Lung (tissue), 12 donors: ENCODE data around the gene RAB33A. TPM values are rescaled to one million over a fixed set of nuclear protein-coding genes. Genes with fewer than 3 reads are reported as not detected.

Experiments
- ATAC-seq: fragments of 200-7000 bp; cut with Tn5 transposase; one replicate; pipeline ENCODE4 v1.9.1; 2020; ENCODE audit warnings: moderate number of reproducible peaks; ENCODE audit not compliant: insufficient read depth, low FRiP score
- DNase-seq, 3 donors: peaks; one replicate each; pipeline ENCODE4 v3.0.0-alpha.2; 2013 to 2017
- H3K27ac ChIP-seq, 2 donors: one replicate each; pipeline ENCODE4 v1.5.1; 2013; ENCODE audit warnings: mild to moderate bottlenecking in 2 of 2, moderate library complexity in 2 of 2, control low read depth in 1 of 2, inconsistent platforms in 1 of 2, low read depth in 1 of 2, low read length in 1 of 2
- H3K27me3 ChIP-seq, 3 donors: one replicate each; pipeline ENCODE4 v1.5.1; 2013; ENCODE audit warnings: low read length in 2 of 3; ENCODE audit not compliant: control insufficient read depth in 3 of 3, insufficient read depth in 3 of 3
- H3K36me3 ChIP-seq, 4 donors: one replicate each; pipeline ENCODE4 v1.5.1; 2013; ENCODE audit warnings: low read length in 4 of 4, mild to moderate bottlenecking in 1 of 4, moderate library complexity in 1 of 4; ENCODE audit not compliant: control insufficient read depth in 4 of 4, insufficient read depth in 4 of 4
- H3K4me1 ChIP-seq, 5 donors: one replicate each; pipeline ENCODE4 v1.5.1; 2013; ENCODE audit warnings: low read length in 5 of 5, mild to moderate bottlenecking in 2 of 5, moderate library complexity in 1 of 5; ENCODE audit not compliant: control insufficient read depth in 5 of 5, insufficient read depth in 5 of 5
- H3K4me3 ChIP-seq: one replicate; pipeline ENCODE4 v1.5.1; 2013; ENCODE audit warnings: mild to moderate bottlenecking, control low read depth, moderate library complexity
- H3K9ac ChIP-seq, 2 donors: one replicate each; pipeline ENCODE4 v1.5.1; 2013; ENCODE audit warnings: low read length in 2 of 2, control low read depth in 1 of 2; ENCODE audit not compliant: insufficient read depth in 1 of 2
- H3K9me3 ChIP-seq, 4 donors: one replicate each; pipeline ENCODE4 v1.5.1; 2013; ENCODE audit warnings: low read length in 3 of 4, mild to moderate bottlenecking in 1 of 4, moderate library complexity in 1 of 4; ENCODE audit not compliant: control insufficient read depth in 4 of 4, insufficient read depth in 3 of 4
- CTCF ChIP-seq: IDR thresholded peaks from 2 replicates; pipeline ENCODE4 v1.5.1; 2012; ENCODE audit warnings: mild to moderate bottlenecking; ENCODE audit errors: control extremely low read depth, extremely low read depth
- WGBS, 2 donors: extraction: QIAGEN DNeasy Blood & Tissue Kit; methylation state at CpG; one replicate each; pipeline ENCODE4 v1.1.7; 2013; 5-methylcytosine and 5-hydroxymethylcytosine counted together
- polyA plus RNA-seq, 2 donors: library from polyadenylated mRNA; stranded (reverse); fragments of 200-250 nt; gene quantifications; one replicate each; pipeline ENCODE4 v1.2.1, GENCODE V29; 2013
- total RNA-seq, 2 donors: library from RNA; depleted of rRNA in 1 of 2; stranded (reverse); fragments of >200 nt in 1 of 2; gene quantifications; one replicate each; pipeline ENCODE4 v1.2.1, GENCODE V29; 2014 to 2021
- donor health status: control.
- donor health status: control.
- donor health status: Bipolar disorder and iron deficiency.
- donor health status: healthy.
- donor health status: DM: yes; HTN: yes; CAD: no.

RAB33A gene
- total and polyA plus RNA-seq, 4 donors: 0.37 to 10.0 (median 1.4) TPM

GRCh38 chrX:130211415-130212186 is 39.8 kb downstream of the RAB33A start:
- H3K9ac ChIP-seq: no peak overlapping the region
- no peak for DNase-seq
- 73 to 92% methylated on average over 4 of the region's 4 CpGs for WGBS, 2 donors
- H3K27ac ChIP-seq: no peak overlapping the region
- TF ChIP-seq CTCF: no peak
- ATAC-seq: no peak
- H3K4me3 ChIP-seq: no peak overlapping the region
- H3K36me3 ChIP-seq: peaks cover 0 to 4% (median 2%) of the 10 kb centered on the region in 4 donors
- H3K4me1 ChIP-seq: no peaks in the 10 kb centered on the region
- H3K27me3 ChIP-seq: no peaks in the 10 kb centered on the region
- H3K9me3 ChIP-seq: no peaks in the 10 kb centered on the region

- peaks cover 0 to 4% (median 3%) of the 10 kb centered on the region in 4 donors for H3K36me3 ChIP-seq
- no peak overlapping the region for H3K9ac ChIP-seq
- no peak overlapping the region for H3K4me3 ChIP-seq
- DNase-seq (no peak), ATAC-seq (no peak)
- H3K27me3 ChIP-seq: no peaks in the 10 kb centered on the region
- H3K27ac ChIP-seq: no peak overlapping the region
- H3K4me1 ChIP-seq: no peaks in the 10 kb centered on the region
- 61 to 92% methylated on average over 1 of the region's 1 CpG for WGBS, 2 donors
- TF ChIP-seq CTCF: no peak
- H3K9me3 ChIP-seq: no peaks in the 10 kb centered on the region
Measured at GRCh38 chrX:130212371-130212770, 40.6 kb downstream of the RAB33A start.

GRCh38 chrX:130213376-130213775 is 41.6 kb downstream of the RAB33A start:
- no peak for ATAC-seq
- no peak for DNase-seq
- no peak overlapping the region for H3K27ac ChIP-seq
- H3K4me1 ChIP-seq: no peaks in the 10 kb centered on the region
- no peak overlapping the region for H3K4me3 ChIP-seq
- no peaks in the 10 kb centered on the region for H3K27me3 ChIP-seq
- no peaks in the 10 kb centered on the region for H3K9me3 ChIP-seq
- no peak for TF ChIP-seq CTCF
- 86 to 100% methylated on average over 2 of the region's 2 CpGs for WGBS, 2 donors
- H3K36me3 ChIP-seq: peaks cover 0 to 4% (median 3%) of the 10 kb centered on the region in 4 donors
- H3K9ac ChIP-seq: no peak overlapping the region

- Histone ChIP-seq H3K27ac (no peak overlapping the region), H3K9ac (no peak overlapping the region), H3K4me1 (no peaks in the 10 kb centered on the region), H3K9me3 (no peaks in the 10 kb centered on the region), H3K4me3 (no peak overlapping the region), H3K36me3 (peaks cover 0 to 4% (median 2%) of the 10 kb centered on the region in 4 donors), H3K27me3 (no peaks in the 10 kb centered on the region)
- DNase-seq: no peak
- no peak for ATAC-seq
- no peak for TF ChIP-seq CTCF
- WGBS, 2 donors: 75 to 89% methylated on average over 4 of the region's 4 CpGs
Measured at GRCh38 chrX:130216320-130216719, 44.6 kb downstream of the RAB33A start.
